Liver (tissue), 9 donors: ENCODE measurements around the gene KCNN3. TPM values are rescaled to one million over a fixed set of nuclear protein-coding genes. Genes with fewer than 3 reads are reported as not detected.

Source experiments
- DNase-seq: peaks from one replicate; pipeline ENCODE4 v3.0.0-alpha.2; 2017; ENCODE audit warnings: low spot score
- H3K27ac ChIP-seq, 2 donors: one replicate each; pipeline ENCODE4 v1.7.0; 2013; ENCODE audit warnings: inconsistent platforms in 2 of 2, low read length in 2 of 2, control low read depth in 1 of 2, low read depth in 1 of 2, mild to moderate bottlenecking in 1 of 2
- H3K27me3 ChIP-seq, 4 donors: one replicate each; pipeline versions ENCODE4 v1.6.1 to v1.7.0; 2013; ENCODE audit warnings: low read length in 3 of 4, inconsistent platforms in 1 of 4, mild to moderate bottlenecking in 1 of 4, moderate library complexity in 1 of 4; ENCODE audit not compliant: control insufficient read depth in 4 of 4, insufficient read depth in 4 of 4
- H3K36me3 ChIP-seq, 4 donors: one replicate each; pipeline versions ENCODE4 v1.6.1 to v1.7.0; 2013; ENCODE audit warnings: low read length in 3 of 4, mild to moderate bottlenecking in 3 of 4, low read depth in 1 of 4, moderate library complexity in 1 of 4; ENCODE audit not compliant: control insufficient read depth in 4 of 4, insufficient read depth in 3 of 4
- H3K4me1 ChIP-seq, 4 donors: one replicate each; pipeline versions ENCODE4 v1.6.1 to v1.7.0; 2013; ENCODE audit warnings: low read length in 3 of 4, mild to moderate bottlenecking in 3 of 4, moderate library complexity in 1 of 4; ENCODE audit not compliant: control insufficient read depth in 4 of 4, insufficient read depth in 4 of 4
- H3K4me3 ChIP-seq, 3 donors: one replicate each; pipeline versions ENCODE4 v1.6.1 to v1.7.0; 2013; ENCODE audit warnings: low read length in 3 of 3, control low read depth in 1 of 3, low read depth in 1 of 3, mild to moderate bottlenecking in 1 of 3
- H3K9ac ChIP-seq, 2 donors: one replicate each; pipeline ENCODE4 v1.7.0; 2013; ENCODE audit warnings: low read length in 2 of 2, mild to moderate bottlenecking in 2 of 2, moderate library complexity in 2 of 2, control low read depth in 1 of 2, low read depth in 1 of 2
- H3K9me3 ChIP-seq, 4 donors: one replicate each; pipeline versions ENCODE4 v1.6.1 to v1.7.0; 2013; ENCODE audit warnings: low read length in 3 of 4; ENCODE audit not compliant: control insufficient read depth in 4 of 4
- ATF3 ChIP-seq: IDR thresholded peaks from 2 replicates; pipeline ENCODE4 v1.6.1; 2016; ENCODE audit warnings: antibody characterized with exemption
- CTCF ChIP-seq: fragments of 150-350 bp; IDR thresholded peaks from 2 replicates; pipeline ENCODE4 v1.5.1; 2017; ENCODE audit warnings: improper control_type of control experiment, low read depth, low read length; ENCODE audit not compliant: missing input control
- EGR1 ChIP-seq, 2 donors: IDR thresholded peaks; 2 replicates each; pipeline ENCODE4 v1.6.1; 2016 to 2018; ENCODE audit warnings: antibody characterized with exemption in 2 of 2, low read depth in 2 of 2
- FOXA1 ChIP-seq: IDR thresholded peaks from 2 replicates; pipeline ENCODE4 v1.6.1; 2016; ENCODE audit warnings: antibody characterized with exemption
- FOXA2 ChIP-seq: IDR thresholded peaks from 2 replicates; pipeline ENCODE4 v1.6.1; 2016; ENCODE audit warnings: antibody characterized with exemption
- GABPA ChIP-seq, 2 donors: IDR thresholded peaks in 1 of 2; conservative IDR thresholded peaks in 1 of 2; 2 replicates each; pipeline ENCODE4 v1.6.1; 2016; ENCODE audit warnings: antibody characterized with exemption in 2 of 2, mild to moderate bottlenecking in 1 of 2, moderate library complexity in 1 of 2
- HNF4A ChIP-seq, 2 donors: conservative IDR thresholded peaks; 2 replicates each; pipeline ENCODE4 v1.6.1; 2016; ENCODE audit warnings: antibody characterized with exemption in 2 of 2, mild to moderate bottlenecking in 2 of 2
- JUND ChIP-seq, 2 donors: IDR thresholded peaks; 2 replicates each; pipeline ENCODE4 v1.6.1; 2016; ENCODE audit warnings: antibody characterized with exemption in 2 of 2
- MAX ChIP-seq: IDR thresholded peaks from 2 replicates; pipeline ENCODE4 v1.6.1; 2016; ENCODE audit warnings: antibody characterized with exemption
- NR2F2 ChIP-seq: IDR thresholded peaks from 2 replicates; pipeline ENCODE4 v1.6.1; 2016; ENCODE audit warnings: antibody characterized with exemption
- RAD21 ChIP-seq, 2 donors: IDR thresholded peaks; 2 replicates each; pipeline ENCODE4 v1.6.1; 2016; ENCODE audit warnings: antibody characterized with exemption in 2 of 2, mild to moderate bottlenecking in 2 of 2
- REST ChIP-seq: IDR thresholded peaks from 2 replicates; pipeline ENCODE4 v1.6.1; 2016; ENCODE audit warnings: antibody characterized with exemption, mild to moderate bottlenecking
- RXRA ChIP-seq, 2 donors: IDR thresholded peaks; 2 replicates each; pipeline ENCODE4 v1.6.1; 2017 to 2018; ENCODE audit warnings: antibody characterized with exemption in 2 of 2, mild to moderate bottlenecking in 1 of 2
- SP1 ChIP-seq: IDR thresholded peaks from 2 replicates; pipeline ENCODE4 v1.6.1; 2018; ENCODE audit warnings: antibody characterized with exemption, mild to moderate bottlenecking
- TAF1 ChIP-seq: conservative IDR thresholded peaks from 2 replicates; pipeline ENCODE4 v1.6.1; 2016; ENCODE audit warnings: antibody characterized with exemption, mild to moderate bottlenecking
- ZBTB33 ChIP-seq: IDR thresholded peaks from 2 replicates; pipeline ENCODE4 v1.6.1; 2016; ENCODE audit warnings: antibody characterized with exemption
- WGBS: extraction: QIAGEN DNeasy Blood & Tissue Kit; methylation state at CpG from one replicate; pipeline ENCODE4 v1.1.7; 2013; 5-methylcytosine and 5-hydroxymethylcytosine counted together
- polyA plus RNA-seq, 2 donors: library from polyadenylated mRNA; stranded (reverse) in 1 of 2; unstranded in 1 of 2; fragments of 200-250 nt in 1 of 2; fragments of >200 nt in 1 of 2; fragmentation: Nextera tagmentation in 1 of 2; extraction: Ambion mirVana in 1 of 2; gene quantifications; one replicate each; pipeline versions ENCODE4 v1.2.1 to v1.2.3, GENCODE V29; 2013 to 2015
- total RNA-seq, 2 donors: library from RNA; depleted of rRNA; stranded (reverse); fragments of >200 nt; gene quantifications; one replicate each; pipeline ENCODE4 v1.2.3, GENCODE V29; 2014
- donor health status: healthy.
- donor health status: healthy.
- donor health status: healthy.
- donor health status: healthy.
- donor health status: healthy.

Gene KCNN3
- total and polyA plus RNA-seq, 4 donors = 0.09 to 0.68 (median 0.15) TPM

- TF ChIP-seq FOXA1 (no peak), ATF3 (no peak), GABPA (IDR thresholded peaks at IDR 0.05 in 1 of 2, conservative IDR thresholded peaks at IDR 0.05 in 1 of 2) (no peak), SP1 (no peak), RXRA (IDR thresholded peaks at IDR 0.05) (no peak), JUND (IDR thresholded peaks at IDR 0.05) (no peak), CTCF (no peak), ZBTB33 (no peak), RAD21 (IDR thresholded peaks at IDR 0.05) (no peak), TAF1 (no peak), REST (no peak), FOXA2 (no peak)
- no peak for DNase-seq
- Histone ChIP-seq H3K9me3 (no peaks in the 10 kb centered on the region), H3K4me1 (no peaks in the 10 kb centered on the region), H3K27ac (no peak overlapping the region), H3K9ac (no peak overlapping the region), H3K4me3 (no peak overlapping the region), H3K27me3 (no peaks in the 10 kb centered on the region), H3K36me3 (no peaks in the 10 kb centered on the region)
- 79% methylated on average over 13 of the region's 13 CpGs for WGBS
These were observed 22.2 kb downstream of the KCNN3 start for GRCh38 chr1:154847891-154848290.

- Histone ChIP-seq H3K4me1 (no peaks in the 10 kb centered on the region), H3K9me3 (no peaks in the 10 kb centered on the region), H3K36me3 (no peaks in the 10 kb centered on the region), H3K4me3 (no peak overlapping the region), H3K27me3 (no peaks in the 10 kb centered on the region), H3K9ac (no peak overlapping the region), H3K27ac (no peak overlapping the region)
- TF ChIP-seq FOXA1 = no peak
- no peak for TF ChIP-seq CTCF
- TF ChIP-seq EGR1 (IDR thresholded peaks at IDR 0.05; ENCODE audit: low read depth in 2 of 2) = no peak
- no peak for TF ChIP-seq RXRA (IDR thresholded peaks at IDR 0.05)
- TF ChIP-seq HNF4A (conservative IDR thresholded peaks at IDR 0.05) = no peak
- TF ChIP-seq JUND (IDR thresholded peaks at IDR 0.05) = no peak
- TF ChIP-seq ZBTB33 = no peak
- TF ChIP-seq NR2F2 = no peak
- TF ChIP-seq GABPA (IDR thresholded peaks at IDR 0.05 in 1 of 2, conservative IDR thresholded peaks at IDR 0.05 in 1 of 2) = no peak
- no peak for TF ChIP-seq ATF3
- no peak for TF ChIP-seq MAX
- 77% methylated on average over 19 of the region's 19 CpGs for WGBS
- DNase-seq = no peak
These were observed 23.3 kb downstream of the KCNN3 start for GRCh38 chr1:154846565-154847442.
